NCI-H1694 treated with DMSO at 0.1 percent for 48 hours (cell line): ENCODE measurements around the gene PELI2.

Source experiments
- DNase-seq: peaks from one replicate; lab custom pipeline; 2025; lab: John Stamatoyannopoulos, UW

PELI2 gene

GRCh38 chr14:56205881-56206280 lies 87.7 kb downstream of the PELI2 start:
- no peak for DNase-seq

- no peak for DNase-seq
Observed at GRCh38 chr14:56206596-56206995, 88.4 kb downstream of the PELI2 start.

GRCh38 chr14:56207626-56208292 lies 89.5 kb downstream of the PELI2 start:
- DNase-seq = no peak

- DNase-seq = no peak
Observed at GRCh38 chr14:56208520-56208919, 90.3 kb downstream of the PELI2 start.

GRCh38 chr14:56210571-56210970 lies 92.4 kb downstream of the PELI2 start:
- DNase-seq = no peak

- DNase-seq = no peak
Observed at GRCh38 chr14:56211084-56211483, 92.9 kb downstream of the PELI2 start.

GRCh38 chr14:56211844-56212243 lies 93.6 kb downstream of the PELI2 start:
- DNase-seq = no peak

- no peak for DNase-seq
Observed at GRCh38 chr14:56212521-56212920, 94.3 kb downstream of the PELI2 start.

GRCh38 chr14:56213306-56213705 lies 95.1 kb downstream of the PELI2 start:
- DNase-seq = no peak

GRCh38 chr14:56215180-56215579 lies 97.0 kb downstream of the PELI2 start:
- DNase-seq = no peak

- peak; percentile 35 for DNase-seq
Observed at GRCh38 chr14:56216626-56217379, 98.6 kb downstream of the PELI2 start.

- no peak for DNase-seq
Observed at GRCh38 chr14:56217380-56218045, 99.3 kb downstream of the PELI2 start.

- DNase-seq = no peak
Observed at GRCh38 chr14:56219666-56220413, 101.6 kb downstream of the PELI2 start.

- no peak for DNase-seq
Observed at GRCh38 chr14:56221382-56222128, 103.3 kb downstream of the PELI2 start.

GRCh38 chr14:56224229-56224628 lies 106.0 kb downstream of the PELI2 start:
- DNase-seq = no peak

- DNase-seq = no peak
Observed at GRCh38 chr14:56224691-56225681, 106.8 kb downstream of the PELI2 start.

GRCh38 chr14:56235388-56235787 lies 117.2 kb downstream of the PELI2 start:
- no peak for DNase-seq

GRCh38 chr14:56237398-56237797 lies 119.2 kb downstream of the PELI2 start:
- DNase-seq = no peak

GRCh38 chr14:56241461-56241860 lies 123.2 kb downstream of the PELI2 start:
- no peak for DNase-seq

GRCh38 chr14:56243110-56243509 lies 124.9 kb downstream of the PELI2 start:
- no peak for DNase-seq
